Bronchial epithelial cell (primary cell): ENCODE data around the gene DUSP14. TPM values are rescaled to one million over a fixed set of nuclear protein-coding genes. Genes with fewer than 3 reads are reported as not detected.

Source experiments
- DNase-seq: peaks from one replicate; pipeline ENCODE4 v3.0.0-alpha.2; 2010; ENCODE audit warnings: low read depth
- FAIRE-seq: peaks from 2 replicates; lab custom pipeline; 2011; peaks lifted over from hg19 to GRCh38; lab: Jason Lieb, UNC
- H3K27me3 ChIP-seq: 2 replicates; pipeline ENCODE4 v1.5.1; 2011; ENCODE audit warnings: low read length; ENCODE audit not compliant: control insufficient read depth, insufficient read depth
- H3K36me3 ChIP-seq: 2 replicates; pipeline ENCODE4 v1.5.1; 2011; ENCODE audit warnings: low read length; ENCODE audit not compliant: control insufficient read depth, insufficient read depth
- H3K4me3 ChIP-seq: 2 replicates; pipeline ENCODE4 v1.5.1; 2011; ENCODE audit warnings: mild to moderate bottlenecking, low read depth, low read length, control low read depth
- CTCF ChIP-seq: IDR thresholded peaks from 2 replicates; pipeline ENCODE4 v1.5.1; 2011; ENCODE audit warnings: mild to moderate bottlenecking, moderate library complexity, low read length, control low read depth, inconsistent platforms; ENCODE audit not compliant: insufficient read depth, severe bottlenecking
- total RNA-seq: library from RNA; depleted of rRNA; stranded (reverse); fragments of >200 nt; gene quantifications from 2 replicates; pipeline ENCODE4 v1.2.1, GENCODE V29; 2014

Gene DUSP14
- total RNA-seq, 1 donor from 2014 or later = 68.4 TPM

GRCh38 chr17:37488607-37489196, 989 bp upstream of the DUSP14 start:
- FAIRE-seq = no peak
- TF ChIP-seq CTCF = no peak
- Histone ChIP-seq H3K4me3 (peak overlapping the region; percentile 67), H3K27me3 (no peaks in the 10 kb centered on the region), H3K36me3 (no peaks in the 10 kb centered on the region)
- peak; percentile 98 for DNase-seq

- H3K27me3 ChIP-seq = no peaks in the 10 kb centered on the region
- TF ChIP-seq CTCF = no peak
- FAIRE-seq (no peak), DNase-seq (peak; percentile 26)
- H3K36me3 ChIP-seq = peaks cover under 1% of the 10 kb centered on the region
- peak overlapping the region; percentile 67 for H3K4me3 ChIP-seq
Measured at GRCh38 chr17:37490022-37490587, 414 bp downstream of the DUSP14 start.

GRCh38 chr17:37490638-37491614, 1.2 kb downstream of the DUSP14 start:
- Histone ChIP-seq H3K4me3 (peak overlapping the region; percentile 67), H3K27me3 (no peaks in the 10 kb centered on the region), H3K36me3 (peaks cover 4% of the 10 kb centered on the region)
- no peak for TF ChIP-seq CTCF
- DNase-seq (peak; percentile 83), FAIRE-seq (no peak)

- DNase-seq = no peak
- no peak for FAIRE-seq
- Histone ChIP-seq H3K36me3 (peaks cover 4% of the 10 kb centered on the region), H3K4me3 (no peak overlapping the region), H3K27me3 (no peaks in the 10 kb centered on the region)
- no peak for TF ChIP-seq CTCF
Measured at GRCh38 chr17:37492167-37492566, 2.5 kb downstream of the DUSP14 start.

- Histone ChIP-seq H3K36me3 (peaks cover 4% of the 10 kb centered on the region), H3K4me3 (no peak overlapping the region), H3K27me3 (no peaks in the 10 kb centered on the region)
- no peak for TF ChIP-seq CTCF
- no peak for FAIRE-seq
- peak; percentile 96 for DNase-seq
Measured at GRCh38 chr17:37493249-37494027, 3.7 kb downstream of the DUSP14 start.
